Panc1 (cell line): ENCODE data around the gene DNM1. TPM values are rescaled to one million over a fixed set of nuclear protein-coding genes. Genes with fewer than 3 reads are reported as not detected.

Experiments used
- ATAC-seq: fragments of 200-7000 bp; cut with Tn5 transposase; 2 replicates; pipeline ENCODE4 v1.9.1; 2020; ENCODE audit warnings: mild to moderate bottlenecking, moderate library complexity
- BruUV-seq: library from RNA; stranded (reverse); fragments of 400-500 nt; replicated peaks from 2 replicates; lab custom pipeline; 2021; lab: Mats Ljungman, UMichigan
- CTCF ChIA-PET: fragments of 300-600 bp; sonication (Branson Sonifier 250); formaldehyde crosslinking; loops from one replicate; lab custom pipeline; 2022; ENCODE audit warnings: antibody characterized with exemption; lab: Charles Lee
- POLR2A ChIA-PET: fragments of 300-600 bp; sonication (Branson Sonifier 250); formaldehyde crosslinking; loops from one replicate; lab custom pipeline; 2022; ENCODE audit warnings: antibody characterized with exemption; lab: Charles Lee
- DNase-seq: peaks from one replicate; pipeline ENCODE4 v3.0.0-alpha.2; 2010; ENCODE audit warnings: low read depth, low spot score
- H3K27ac ChIP-seq: 2 replicates; pipeline ENCODE4 v1.5.1; 2011; ENCODE audit warnings: mild to moderate bottlenecking, low read length, inconsistent platforms
- H3K27me3 ChIP-seq: fragments of 200-500 bp; sonication (Bioruptor generic); 2 replicates; pipeline ENCODE4 v1.6.0; 2014; ENCODE audit warnings: low read length, inconsistent platforms; ENCODE audit not compliant: control insufficient read depth, insufficient read depth
- H3K36me3 ChIP-seq: fragments of 200-500 bp; sonication (Bioruptor generic); 2 replicates; pipeline ENCODE4 v1.5.1; 2014; ENCODE audit warnings: inconsistent platforms, mild to moderate bottlenecking, low read length, moderate library complexity; ENCODE audit not compliant: control insufficient read depth, insufficient read depth
- H3K4me1 ChIP-seq: 2 replicates; pipeline ENCODE4 v1.5.1; 2011; ENCODE audit warnings: inconsistent platforms, mild to moderate bottlenecking, low read length, moderate library complexity; ENCODE audit not compliant: control insufficient read depth, insufficient read depth
- H3K4me3 ChIP-seq, 2 experiments: 2 replicates each; pipeline ENCODE4 v1.5.1; 2011 to 2012; ENCODE audit warnings: low read depth in 2 of 2, low read length in 2 of 2, mild to moderate bottlenecking in 2 of 2, inconsistent platforms in 1 of 2, moderate library complexity in 1 of 2
- H3K9me3 ChIP-seq: fragments of 200-500 bp; sonication (Bioruptor generic); 2 replicates; pipeline ENCODE4 v1.5.1; 2014; ENCODE audit warnings: low read depth, mild to moderate bottlenecking, inconsistent platforms, low read length, moderate library complexity; ENCODE audit not compliant: control insufficient read depth, insufficient read depth
- CTCF ChIP-seq: fragments of 450-650 bp; IDR thresholded peaks from 2 replicates; pipeline ENCODE4 v1.5.1; 2017; ENCODE audit warnings: mild to moderate bottlenecking
- POLR2AphosphoS5 ChIP-seq: IDR thresholded peaks from 2 replicates; pipeline ENCODE4 v1.6.1; 2012; ENCODE audit warnings: mild to moderate bottlenecking, low read depth, low read length, moderate library complexity
- REST ChIP-seq, 2 experiments: IDR thresholded peaks; 2 replicates each; pipeline ENCODE4 v1.6.1; 2011 to 2012; ENCODE audit warnings: low read depth in 2 of 2, control low read depth in 1 of 2, low read length in 1 of 2, mild to moderate bottlenecking in 1 of 2, moderate library complexity in 1 of 2; ENCODE audit not compliant: insufficient read depth in 1 of 2
- SIN3A ChIP-seq: IDR thresholded peaks from 2 replicates; pipeline ENCODE4 v1.6.1; 2012; ENCODE audit warnings: low read depth, mild to moderate bottlenecking, low read length, moderate library complexity, borderline replicate concordance; ENCODE audit not compliant: insufficient read depth
- TCF7L2 ChIP-seq: IDR thresholded peaks from 2 replicates; pipeline ENCODE4 v1.6.1; 2011; ENCODE audit warnings: mild to moderate bottlenecking, low read depth, low read length, inconsistent platforms
- in situ Hi-C: cut with HindIII; loops from 2 replicates; pipeline ENCODE4 v1.10.0; 2016; ENCODE audit warnings: low sequenced_read_pairs, low pct_unique_long_range_greater_than_20kb
- intact Hi-C: fragments of 100-400 bp; cut with micrococcal nuclease; formaldehyde crosslinking; loops from one replicate; pipeline ENCODE4 v1.10.0; 2022; ENCODE audit not compliant: unreplicated experiment
- total RNA-seq: library from RNA; stranded (reverse); gene quantifications from one replicate; pipeline ENCODE4 v1.2.1, GENCODE V29; 2021; ENCODE audit not compliant: unreplicated experiment

The DNM1 gene
- total RNA-seq, 1 experiment from 2014 or later: 18.7 TPM

GRCh38 chr9:128232528-128233428, 29.6 kb downstream of the DNM1 start:
- ChIA-PET POLR2A (no interaction called here), CTCF (no interaction called here)
- Histone ChIP-seq H3K27ac (no peak overlapping the region), H3K9me3 (no peaks in the 10 kb centered on the region), H3K4me3 (no peak overlapping the region), H3K36me3 (no peaks in the 10 kb centered on the region), H3K27me3 (no peaks in the 10 kb centered on the region), H3K4me1 (no peaks in the 10 kb centered on the region)
- ATAC-seq (peak; percentile 48), DNase-seq (no peak)
- TF ChIP-seq REST (IDR thresholded peaks at IDR 0.05; ENCODE audit: insufficient read depth in 1 of 2, low read depth in 2 of 2, low read length in 1 of 2) (no peak), POLR2AphosphoS5 (no peak), TCF7L2 (no peak), SIN3A (no peak), CTCF (no peak)
- in situ Hi-C loops: no loop called here
- no TSS peak for BruUV-seq
- intact Hi-C loops: no loop called here

- TF ChIP-seq TCF7L2: no peak
- BruUV-seq: no TSS peak
- intact Hi-C loops: no loop called here
- ChIA-PET POLR2A (no interaction called here), CTCF (no interaction called here)
- ATAC-seq: no peak
- Histone ChIP-seq H3K4me3 (no peak overlapping the region), H3K4me1 (no peaks in the 10 kb centered on the region), H3K9me3 (no peaks in the 10 kb centered on the region), H3K36me3 (no peaks in the 10 kb centered on the region), H3K27me3 (no peaks in the 10 kb centered on the region), H3K27ac (no peak overlapping the region)
- DNase-seq: no peak
- in situ Hi-C loops: no loop called here
Observed at GRCh38 chr9:128233817-128234406, 30.7 kb downstream of the DNM1 start.

GRCh38 chr9:128242124-128242523, 38.9 kb downstream of the DNM1 start:
- no TSS peak for BruUV-seq
- no peak overlapping the region for H3K4me3 ChIP-seq
- H3K36me3 ChIP-seq: no peaks in the 10 kb centered on the region
- ChIA-PET POLR2A (no interaction called here), CTCF (no interaction called here)
- no peaks in the 10 kb centered on the region for H3K9me3 ChIP-seq
- no peak overlapping the region for H3K27ac ChIP-seq
- intact Hi-C loops: no loop called here
- ATAC-seq: no peak
- H3K4me1 ChIP-seq: no peaks in the 10 kb centered on the region
- in situ Hi-C loops: no loop called here
- no peak for TF ChIP-seq TCF7L2
- no peak for TF ChIP-seq SIN3A
- no peak for TF ChIP-seq POLR2AphosphoS5
- no peak for TF ChIP-seq CTCF
- TF ChIP-seq REST (IDR thresholded peaks at IDR 0.05; ENCODE audit: insufficient read depth in 1 of 2, low read depth in 2 of 2, low read length in 1 of 2): no peak
- DNase-seq: no peak
- no peaks in the 10 kb centered on the region for H3K27me3 ChIP-seq
